GM12878 (cell line): Measurements from ENCODE around the gene GATAD2B. TPM values are rescaled to one million over a fixed set of nuclear protein-coding genes. Genes with fewer than 3 reads are reported as not detected.

ENCODE experiments used
- BCL11A ChIP-seq: IDR thresholded peaks from 2 replicates; pipeline ENCODE4 v1.6.1; 2011; ENCODE audit warnings: low read depth, low read length
- BMI1 ChIP-seq: fragments of 450-650 bp; IDR thresholded peaks from 2 replicates; pipeline ENCODE4 v1.6.1; 2016; ENCODE audit warnings: mild to moderate bottlenecking, moderate library complexity, borderline replicate concordance
- CHD1 ChIP-seq: IDR thresholded peaks from 2 replicates; pipeline ENCODE4 v1.6.1; 2012; ENCODE audit warnings: low read depth, low read length, improper control_type of control experiment
- ESRRA ChIP-seq: IDR thresholded peaks from 2 replicates; pipeline ENCODE4 v1.6.1; 2012; ENCODE audit warnings: mild to moderate bottlenecking, low read length, improper control_type of control experiment
- GATAD2B ChIP-seq: fragments of 450-650 bp; conservative IDR thresholded peaks from 2 replicates; pipeline ENCODE4 v1.6.1; 2017; ENCODE audit warnings: low read depth, mild to moderate bottlenecking, moderate library complexity
- HCFC1 ChIP-seq: fragments of 150-350 bp; IDR thresholded peaks from 2 replicates; pipeline ENCODE4 v1.6.1; 2014; ENCODE audit warnings: low read length
- HDAC6 ChIP-seq: fragments of 200-600 bp; sonication (generic); IDR thresholded peaks from one replicate; pipeline ENCODE4 v1.8.0; 2017; ENCODE audit warnings: antibody characterized with exemption; ENCODE audit not compliant: unreplicated experiment
- JUND ChIP-seq: IDR thresholded peaks from 2 replicates; pipeline ENCODE4 v1.6.1; 2012; ENCODE audit warnings: low read depth, mild to moderate bottlenecking, low read length, improper control_type of control experiment, moderate library complexity
- NFIC ChIP-seq: IDR thresholded peaks from 2 replicates; pipeline ENCODE4 v1.6.1; 2012; ENCODE audit warnings: low read depth, mild to moderate bottlenecking, inconsistent platforms, low read length, moderate library complexity
- NFXL1 ChIP-seq: fragments of 450-650 bp; IDR thresholded peaks from 2 replicates; pipeline ENCODE4 v1.6.1; 2017; ENCODE audit warnings: antibody characterized with exemption, mild to moderate bottlenecking, borderline replicate concordance
- NFYB ChIP-seq: IDR thresholded peaks from 2 replicates; pipeline ENCODE4 v1.6.1; 2011; ENCODE audit warnings: low read depth, mild to moderate bottlenecking, low read length, improper control_type of control experiment, moderate library complexity; ENCODE audit not compliant: insufficient read depth
- NR2C1 ChIP-seq: fragments of 450-650 bp; IDR thresholded peaks from 2 replicates; pipeline ENCODE4 v1.6.1; 2017; ENCODE audit warnings: antibody characterized with exemption, mild to moderate bottlenecking, moderate library complexity
- NR2C2 ChIP-seq: IDR thresholded peaks from 2 replicates; pipeline ENCODE4 v1.6.1; 2011; ENCODE audit warnings: borderline replicate concordance, low read depth; ENCODE audit not compliant: control insufficient read depth, insufficient read length
- RAD51 ChIP-seq: fragments of 450-650 bp; IDR thresholded peaks from 2 replicates; pipeline ENCODE4 v1.6.1; 2016; ENCODE audit warnings: moderate library complexity, mild to moderate bottlenecking, inconsistent platforms
- RB1 ChIP-seq: fragments of 450-650 bp; formaldehyde crosslinking; IDR thresholded peaks from 2 replicates; pipeline ENCODE4 v1.6.1; 2017; ENCODE audit warnings: mild to moderate bottlenecking, borderline replicate concordance
- RFX5 ChIP-seq: IDR thresholded peaks from 2 replicates; pipeline ENCODE4 v1.6.1; 2011; ENCODE audit warnings: low read depth, low read length, improper control_type of control experiment
- SP1 ChIP-seq: IDR thresholded peaks from one replicate; pipeline ENCODE4 v1.6.1; 2011; ENCODE audit warnings: low read depth, low read length
- STAT1 ChIP-seq: fragments of 450-650 bp; conservative IDR thresholded peaks from 2 replicates; pipeline ENCODE4 v1.6.1; 2014; ENCODE audit warnings: antibody characterized with exemption, mild to moderate bottlenecking
- TCF12 ChIP-seq: IDR thresholded peaks from 2 replicates; pipeline ENCODE4 v1.6.1; 2011; ENCODE audit warnings: low read depth, mild to moderate bottlenecking, low read length
- TCF3 ChIP-seq: IDR thresholded peaks from 2 replicates; pipeline ENCODE4 v1.6.1; 2012; ENCODE audit warnings: low read depth, mild to moderate bottlenecking, low read length, borderline replicate concordance; ENCODE audit not compliant: insufficient read depth
- ZNF384 ChIP-seq: IDR thresholded peaks from 2 replicates; pipeline ENCODE4 v1.6.1; 2012; ENCODE audit warnings: low read depth, mild to moderate bottlenecking, low read length, improper control_type of control experiment, borderline replicate concordance
- ZNF622 ChIP-seq: fragments of 450-650 bp; IDR thresholded peaks from 2 replicates; pipeline ENCODE4 v1.6.1; 2017; ENCODE audit warnings: mild to moderate bottlenecking, inconsistent platforms
- polyA plus RNA-seq, 11 experiments: library from polyadenylated mRNA; depleted of rRNA in 4 of 11; unstranded in 6 of 11; stranded (reverse) in 5 of 11; fragments of >200 nt; fragmentation: Nextera tagmentation in 4 of 11; fragmentation: Illumina TruSeq in 1 of 11; extraction: Ambion mirVana in 4 of 11; extraction: Trizol in 1 of 11; gene quantifications; 1 replicate in 1 of 11; 2 replicates in 10 of 11; pipeline versions ENCODE4 v1.2.1 to v1.2.3, GENCODE V29; 2011 to 2016; ENCODE audit warnings: inconsistent platforms in 2 of 11, missing spikeins in 2 of 11, low read depth in 1 of 11
- total RNA-seq, 4 experiments: library from RNA; depleted of rRNA in 3 of 4; stranded (reverse); fragments of >200 nt in 3 of 4; fragmentation: Illumina TruSeq in 1 of 4; extraction: Trizol in 1 of 4; gene quantifications; 2 replicates each; pipeline versions ENCODE4 v1.2.1 to v1.2.3, GENCODE V29; 2013 to 2021
- TF ChIP-seq, protein P1 (sequence below): fragments of 450-650 bp; IDR thresholded peaks from 2 replicates; pipeline ENCODE4 v1.6.1; 2016; ENCODE audit warnings: mild to moderate bottlenecking, moderate library complexity, borderline replicate concordance
- TF ChIP-seq, protein P2 (sequence below): fragments of 450-650 bp; IDR thresholded peaks from 2 replicates; pipeline ENCODE4 v1.6.1; 2017; ENCODE audit warnings: antibody characterized with exemption, mild to moderate bottlenecking, moderate library complexity
- TF ChIP-seq, protein P3 (sequence below): IDR thresholded peaks from 2 replicates; pipeline ENCODE4 v1.6.1; 2011; ENCODE audit warnings: borderline replicate concordance, low read depth, mild to moderate bottlenecking, moderate library complexity, mixed read lengths, low read length; ENCODE audit not compliant: insufficient read depth; ENCODE audit errors: extremely low read length

GATAD2B gene
- total and polyA plus RNA-seq, 10 of the 15 experiments (the other 5 are each of a cell fraction or from before 2014, with no cell fraction given), result 2.4 to 63.1 (median 8.7) TPM

DNA sequence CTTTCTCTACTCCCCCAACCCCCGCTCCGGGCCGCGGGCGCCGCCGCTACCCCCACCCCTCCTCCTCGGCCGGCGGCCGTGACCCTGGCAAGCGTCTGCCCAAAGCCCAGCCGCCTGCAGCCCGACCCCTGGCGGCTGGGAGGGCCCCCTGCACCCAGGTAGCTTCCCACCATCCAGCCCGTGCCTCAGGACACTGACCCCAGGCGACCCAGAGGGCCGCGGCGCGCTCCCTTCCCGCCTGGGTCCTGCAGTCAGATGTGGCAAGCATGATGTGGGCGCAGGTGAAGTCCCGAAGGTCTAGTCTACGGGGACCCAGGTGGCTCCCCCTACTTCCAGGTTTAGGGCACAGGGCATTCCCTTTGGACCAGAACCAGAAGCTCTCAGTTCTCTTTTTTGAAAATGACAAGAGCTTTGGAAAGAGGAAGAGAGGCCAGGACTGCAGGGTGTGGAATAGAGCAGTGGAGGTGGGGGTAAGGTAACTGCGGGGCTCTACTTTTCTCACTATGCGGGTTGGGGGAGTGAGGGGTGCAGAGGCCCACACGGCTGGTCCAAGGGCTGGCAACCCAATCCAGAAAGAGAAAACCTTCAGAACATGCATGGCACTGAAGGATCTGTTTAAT lies 24.0 kb upstream of the GATAD2B start, which contains the start of gene DENND4B (continued):
- TF ChIP-seq GATAD2B (no peak), ZNF622 (no peak), NR2C1 (no peak), RB1 (no peak), SP1 (peak; percentile 26), BMI1 (no peak), BCL11A (0 out of 2 replicates have a peak, but pooled peaks have one; percentile 4), NFIC (no peak), TCF12 (peak; percentile 59; the same call in 1 of the 2 replicates), ESRRA (no peak), ZNF384 (no peak), JUND (no peak), NR2C2 (no peak), HDAC6 (no peak), RFX5 (no peak), NFXL1 (no peak), TCF3 (peak; percentile 51; the same call in 1 of the 2 replicates), RAD51 (no peak), HCFC1 (peak; percentile 44; the same call in 1 of the 2 replicates), STAT1 (no peak), CHD1 (no peak), NFYB (no peak)
- TF ChIP-seq, protein P1, sequence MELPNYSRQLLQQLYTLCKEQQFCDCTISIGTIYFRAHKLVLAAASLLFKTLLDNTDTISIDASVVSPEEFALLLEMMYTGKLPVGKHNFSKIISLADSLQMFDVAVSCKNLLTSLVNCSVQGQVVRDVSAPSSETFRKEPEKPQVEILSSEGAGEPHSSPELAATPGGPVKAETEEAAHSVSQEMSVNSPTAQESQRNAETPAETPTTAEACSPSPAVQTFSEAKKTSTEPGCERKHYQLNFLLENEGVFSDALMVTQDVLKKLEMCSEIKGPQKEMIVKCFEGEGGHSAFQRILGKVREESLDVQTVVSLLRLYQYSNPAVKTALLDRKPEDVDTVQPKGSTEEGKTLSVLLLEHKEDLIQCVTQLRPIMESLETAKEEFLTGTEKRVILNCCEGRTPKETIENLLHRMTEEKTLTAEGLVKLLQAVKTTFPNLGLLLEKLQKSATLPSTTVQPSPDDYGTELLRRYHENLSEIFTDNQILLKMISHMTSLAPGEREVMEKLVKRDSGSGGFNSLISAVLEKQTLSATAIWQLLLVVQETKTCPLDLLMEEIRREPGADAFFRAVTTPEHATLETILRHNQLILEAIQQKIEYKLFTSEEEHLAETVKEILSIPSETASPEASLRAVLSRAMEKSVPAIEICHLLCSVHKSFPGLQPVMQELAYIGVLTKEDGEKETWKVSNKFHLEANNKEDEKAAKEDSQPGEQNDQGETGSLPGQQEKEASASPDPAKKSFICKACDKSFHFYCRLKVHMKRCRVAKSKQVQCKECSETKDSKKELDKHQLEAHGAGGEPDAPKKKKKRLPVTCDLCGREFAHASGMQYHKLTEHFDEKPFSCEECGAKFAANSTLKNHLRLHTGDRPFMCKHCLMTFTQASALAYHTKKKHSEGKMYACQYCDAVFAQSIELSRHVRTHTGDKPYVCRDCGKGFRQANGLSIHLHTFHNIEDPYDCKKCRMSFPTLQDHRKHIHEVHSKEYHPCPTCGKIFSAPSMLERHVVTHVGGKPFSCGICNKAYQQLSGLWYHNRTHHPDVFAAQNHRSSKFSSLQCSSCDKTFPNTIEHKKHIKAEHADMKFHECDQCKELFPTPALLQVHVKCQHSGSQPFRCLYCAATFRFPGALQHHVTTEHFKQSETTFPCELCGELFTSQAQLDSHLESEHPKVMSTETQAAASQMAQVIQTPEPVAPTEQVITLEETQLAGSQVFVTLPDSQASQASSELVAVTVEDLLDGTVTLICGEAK, result no peak
- TF ChIP-seq, protein P2, sequence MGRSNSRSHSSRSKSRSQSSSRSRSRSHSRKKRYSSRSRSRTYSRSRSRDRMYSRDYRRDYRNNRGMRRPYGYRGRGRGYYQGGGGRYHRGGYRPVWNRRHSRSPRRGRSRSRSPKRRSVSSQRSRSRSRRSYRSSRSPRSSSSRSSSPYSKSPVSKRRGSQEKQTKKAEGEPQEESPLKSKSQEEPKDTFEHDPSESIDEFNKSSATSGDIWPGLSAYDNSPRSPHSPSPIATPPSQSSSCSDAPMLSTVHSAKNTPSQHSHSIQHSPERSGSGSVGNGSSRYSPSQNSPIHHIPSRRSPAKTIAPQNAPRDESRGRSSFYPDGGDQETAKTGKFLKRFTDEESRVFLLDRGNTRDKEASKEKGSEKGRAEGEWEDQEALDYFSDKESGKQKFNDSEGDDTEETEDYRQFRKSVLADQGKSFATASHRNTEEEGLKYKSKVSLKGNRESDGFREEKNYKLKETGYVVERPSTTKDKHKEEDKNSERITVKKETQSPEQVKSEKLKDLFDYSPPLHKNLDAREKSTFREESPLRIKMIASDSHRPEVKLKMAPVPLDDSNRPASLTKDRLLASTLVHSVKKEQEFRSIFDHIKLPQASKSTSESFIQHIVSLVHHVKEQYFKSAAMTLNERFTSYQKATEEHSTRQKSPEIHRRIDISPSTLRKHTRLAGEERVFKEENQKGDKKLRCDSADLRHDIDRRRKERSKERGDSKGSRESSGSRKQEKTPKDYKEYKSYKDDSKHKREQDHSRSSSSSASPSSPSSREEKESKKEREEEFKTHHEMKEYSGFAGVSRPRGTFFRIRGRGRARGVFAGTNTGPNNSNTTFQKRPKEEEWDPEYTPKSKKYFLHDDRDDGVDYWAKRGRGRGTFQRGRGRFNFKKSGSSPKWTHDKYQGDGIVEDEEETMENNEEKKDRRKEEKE, result no peak
- TF ChIP-seq, protein P3, sequence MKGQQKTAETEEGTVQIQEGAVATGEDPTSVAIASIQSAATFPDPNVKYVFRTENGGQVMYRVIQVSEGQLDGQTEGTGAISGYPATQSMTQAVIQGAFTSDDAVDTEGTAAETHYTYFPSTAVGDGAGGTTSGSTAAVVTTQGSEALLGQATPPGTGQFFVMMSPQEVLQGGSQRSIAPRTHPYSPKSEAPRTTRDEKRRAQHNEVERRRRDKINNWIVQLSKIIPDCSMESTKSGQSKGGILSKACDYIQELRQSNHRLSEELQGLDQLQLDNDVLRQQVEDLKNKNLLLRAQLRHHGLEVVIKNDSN, result no peak
